Stimulated activated CD8-positive, alpha-beta memory T cell treated with anti-CD3 and anti-CD28 coated beads, Interleukin-4, amount 100 ng/mL, for 48 hours (primary cell): ENCODE results near the gene ARID3B.
"Not testable (repeated sequence)": the region's sequence is repeated elsewhere in the genome, so short reads cannot be mapped to it uniquely, and the experiment has no call there.

ENCODE experiments used
- DNase-seq: peaks from one replicate; pipeline ENCODE4 v3.0.0-alpha.2; 2020

The ARID3B gene

GRCh38 chr15:74540761-74541493 is at the start of gene ARID3B:
TSS of gene ARID3B (plus strand) at chr15:74541220. CDS start at chr15:74543937, 2,717 bp downstream.
- peak; percentile 96 for DNase-seq

GRCh38 chr15:74496648-74497047 is 44.4 kb upstream of the ARID3B start:
- no peak for DNase-seq

GRCh38 chr15:74497584-74497983 is 43.4 kb upstream of the ARID3B start:
- no peak for DNase-seq

- DNase-seq: no peak
These were observed 41.7 kb upstream of the ARID3B start for GRCh38 chr15:74499366-74499765.

GRCh38 chr15:74500401-74500800 is 40.6 kb upstream of the ARID3B start:
- no peak for DNase-seq

- no peak for DNase-seq
These were observed 38.7 kb upstream of the ARID3B start for GRCh38 chr15:74502301-74502700.

- no peak for DNase-seq
These were observed 36.6 kb upstream of the ARID3B start for GRCh38 chr15:74504418-74504817.

- no peak for DNase-seq
These were observed 36.2 kb upstream of the ARID3B start for GRCh38 chr15:74504836-74505235.

- DNase-seq: no peak
These were observed 35.0 kb upstream of the ARID3B start for GRCh38 chr15:74505837-74506514.

- DNase-seq: no peak
These were observed 34.5 kb upstream of the ARID3B start for GRCh38 chr15:74506515-74506840.

- no peak for DNase-seq
These were observed 29.4 kb upstream of the ARID3B start for GRCh38 chr15:74511583-74511982.

GRCh38 chr15:74514059-74514458 is 27.0 kb upstream of the ARID3B start:
- DNase-seq: not testable (repeated sequence)

GRCh38 chr15:74517096-74517495 is 23.9 kb upstream of the ARID3B start:
- DNase-seq: no peak

- no peak for DNase-seq
These were observed 21.7 kb upstream of the ARID3B start for GRCh38 chr15:74519311-74519710.

GRCh38 chr15:74520407-74520806 is 20.6 kb upstream of the ARID3B start:
- DNase-seq: no peak

- no peak for DNase-seq
These were observed 17.0 kb upstream of the ARID3B start for GRCh38 chr15:74523982-74524381.

GRCh38 chr15:74525309-74525708 is 15.7 kb upstream of the ARID3B start:
- DNase-seq: no peak

GRCh38 chr15:74525945-74526344 is 15.1 kb upstream of the ARID3B start:
- DNase-seq: no peak

GRCh38 chr15:74528876-74529275 is 12.1 kb upstream of the ARID3B start:
- no peak for DNase-seq

- DNase-seq: no peak
These were observed 11.1 kb upstream of the ARID3B start for GRCh38 chr15:74529921-74530320.

- DNase-seq: no peak
These were observed 10.3 kb upstream of the ARID3B start for GRCh38 chr15:74530771-74531143.

GRCh38 chr15:74531144-74531811 is 9.7 kb upstream of the ARID3B start:
- no peak for DNase-seq

- no peak for DNase-seq
These were observed 5.5 kb upstream of the ARID3B start for GRCh38 chr15:74535388-74536084.

GRCh38 chr15:74537736-74538135 is 3.3 kb upstream of the ARID3B start:
- DNase-seq: no peak
